Kidney tubule cell (primary cell): ENCODE measurements around the gene MACROH2A2.
"Not testable (repeated sequence)": the region's sequence is repeated elsewhere in the genome, so short reads cannot be mapped to it uniquely, and the experiment has no call there.

ENCODE experiments used
- DNase-seq: peaks from one replicate; pipeline ENCODE4 v3.0.0-alpha.2; 2018; ENCODE audit warnings: low spot score

MACROH2A2 gene

DNA sequence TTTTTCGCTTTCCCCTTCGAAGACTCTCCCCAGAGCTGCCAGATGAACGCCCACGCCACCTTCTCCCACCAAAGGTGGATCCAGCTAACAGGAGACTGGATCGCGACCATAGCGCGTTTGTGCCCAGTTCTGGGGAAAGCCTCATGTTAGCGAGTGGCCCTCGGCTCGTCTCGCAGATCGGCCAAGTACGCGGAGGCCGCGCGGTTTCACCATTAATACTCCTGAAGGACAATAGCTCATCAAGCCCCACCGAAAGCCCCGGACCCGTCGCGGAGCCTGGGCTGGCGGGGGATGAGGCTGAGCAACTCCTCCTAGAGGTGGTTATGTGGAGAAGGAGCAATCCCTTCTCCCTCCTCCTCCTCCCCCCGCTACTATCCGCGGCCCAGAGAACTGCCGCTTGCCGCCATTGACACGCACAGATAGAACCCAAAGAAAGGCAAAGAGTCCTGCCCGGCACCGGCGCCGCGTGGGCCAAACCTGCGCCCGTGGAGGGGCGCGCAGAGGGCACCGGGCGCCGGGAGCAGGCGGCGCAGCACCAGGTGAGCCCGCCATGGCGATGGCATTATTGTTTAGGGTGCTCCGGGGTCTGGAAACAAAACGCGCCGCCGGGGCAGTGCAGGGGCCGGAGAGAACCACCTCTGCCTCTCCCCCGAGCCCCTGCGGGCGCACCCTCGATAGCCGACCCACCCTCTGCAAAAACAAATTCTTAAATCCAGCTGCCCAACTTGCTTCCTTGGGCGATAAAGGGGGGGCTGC is at the start of gene MACROH2A2:
Gene MACROH2A2 (plus strand): TSS at position 385 of the 756 bp plus-strand sequence. CDS start 22,813 bp downstream, outside the sequence.
- DNase-seq, result peak; percentile 82

GRCh38 chr10:70007116-70007820 is 45.4 kb upstream of the MACROH2A2 start:
- no peak for DNase-seq

DNA sequence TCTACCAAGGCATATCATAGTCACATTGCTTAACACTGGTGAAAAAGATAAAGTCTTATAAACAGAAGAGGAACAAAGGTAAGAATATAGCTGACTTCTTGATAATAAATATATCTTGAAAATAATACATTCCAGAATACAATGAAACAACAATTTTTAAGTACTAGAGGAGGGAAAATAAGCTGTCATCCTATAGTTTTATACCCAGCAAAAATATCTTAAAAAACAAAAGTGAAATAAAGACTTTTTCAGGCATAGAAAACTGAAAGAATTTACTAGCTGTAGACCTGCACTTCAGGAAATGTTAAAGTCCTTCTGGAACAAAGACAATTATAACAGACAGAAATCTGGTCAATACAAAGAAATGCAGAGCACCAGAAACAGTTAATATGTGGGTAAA is 21.4 kb upstream of the MACROH2A2 start:
- DNase-seq, result no peak

DNA sequence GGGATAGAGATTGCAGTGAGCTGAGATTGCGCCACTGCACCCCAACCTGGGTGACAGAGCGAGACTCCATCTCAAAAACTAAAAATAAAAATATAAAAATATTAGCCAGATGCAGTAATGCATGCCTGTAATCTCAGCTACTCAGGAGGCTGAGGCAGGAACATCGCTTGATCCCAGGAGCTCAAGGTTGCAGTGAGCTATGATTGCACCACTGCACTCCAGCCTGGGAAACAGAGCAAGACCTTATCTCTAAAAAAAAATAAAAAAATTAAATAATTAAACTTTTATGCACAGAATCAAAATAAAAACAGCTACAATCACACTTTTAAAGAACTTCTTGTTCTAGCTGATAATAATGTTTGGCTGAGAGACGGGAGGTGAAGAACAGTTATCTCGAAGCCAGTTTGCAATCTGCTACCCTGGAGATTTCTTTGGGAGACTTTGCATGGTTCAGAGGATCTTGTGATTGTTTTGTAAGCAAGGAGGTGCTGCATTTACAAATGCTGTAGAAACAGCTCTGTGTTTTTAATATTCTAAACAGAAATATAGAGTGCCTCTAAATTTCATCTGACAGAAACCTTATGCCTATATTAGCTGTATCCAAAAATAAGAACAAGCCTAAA is 19.9 kb upstream of the MACROH2A2 start:
- DNase-seq, result no peak

DNA sequence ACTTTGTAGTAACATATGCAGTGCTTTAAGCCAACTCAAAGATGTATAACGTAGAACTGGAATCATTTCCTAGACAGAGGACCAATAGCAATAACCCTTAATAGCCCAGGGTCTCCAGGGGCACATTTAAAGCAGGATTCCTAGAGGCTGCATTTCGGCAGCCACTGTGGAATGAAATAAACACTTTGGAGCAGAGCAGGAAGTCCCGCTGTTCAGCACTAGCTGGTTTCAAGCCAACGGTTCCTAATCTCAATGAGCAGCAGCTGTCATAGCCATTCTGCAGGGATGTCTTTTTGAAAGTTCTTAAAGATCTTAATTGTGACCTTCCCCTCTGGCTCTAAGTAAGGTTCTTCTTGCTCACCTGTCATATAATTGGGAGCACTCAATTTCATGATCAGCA is 18.4 kb upstream of the MACROH2A2 start:
- DNase-seq, result no peak

DNA sequence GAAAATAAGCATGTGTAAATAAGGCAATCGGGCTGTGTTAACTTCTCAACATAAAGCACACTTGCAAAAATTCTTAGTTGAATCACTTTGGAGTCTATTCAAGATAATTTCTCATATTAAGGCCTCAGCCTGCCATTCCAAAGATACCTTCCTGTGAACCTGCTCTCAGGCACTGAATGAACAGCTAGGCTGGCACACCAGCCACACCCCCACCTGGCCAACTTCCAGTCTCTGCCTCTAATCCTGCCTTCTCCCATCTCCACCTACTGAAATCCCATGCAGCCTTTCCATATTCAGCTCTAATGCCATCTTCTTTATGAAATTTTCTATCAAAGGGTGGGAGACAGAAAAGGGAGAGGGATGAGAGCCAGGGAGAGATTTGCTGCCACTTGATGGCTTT is 17.1 kb upstream of the MACROH2A2 start:
- DNase-seq, result no peak

- DNase-seq, result no peak
Measured at GRCh38 chr10:70038923-70039322, 13.7 kb upstream of the MACROH2A2 start.

DNA sequence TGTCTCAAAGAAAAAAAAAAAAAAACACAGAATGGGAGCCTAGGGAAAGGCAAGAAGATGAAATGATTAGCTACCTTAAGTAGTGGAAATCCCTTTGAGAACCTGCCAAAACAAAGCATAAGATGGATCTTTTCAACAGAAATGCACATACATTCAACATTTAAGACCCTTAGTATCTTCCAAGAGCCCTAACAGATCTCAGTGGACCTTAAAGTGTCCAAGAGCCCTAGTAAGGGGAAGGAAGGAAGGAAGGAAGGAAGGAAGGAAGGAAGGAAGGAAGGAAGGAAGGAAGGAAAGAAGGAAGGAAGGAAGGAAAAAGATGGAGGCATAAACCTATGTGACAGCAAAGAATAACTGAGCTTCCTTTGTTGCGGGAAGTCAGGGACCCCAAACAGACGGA is 11.6 kb upstream of the MACROH2A2 start:
- DNase-seq, result no peak

DNA sequence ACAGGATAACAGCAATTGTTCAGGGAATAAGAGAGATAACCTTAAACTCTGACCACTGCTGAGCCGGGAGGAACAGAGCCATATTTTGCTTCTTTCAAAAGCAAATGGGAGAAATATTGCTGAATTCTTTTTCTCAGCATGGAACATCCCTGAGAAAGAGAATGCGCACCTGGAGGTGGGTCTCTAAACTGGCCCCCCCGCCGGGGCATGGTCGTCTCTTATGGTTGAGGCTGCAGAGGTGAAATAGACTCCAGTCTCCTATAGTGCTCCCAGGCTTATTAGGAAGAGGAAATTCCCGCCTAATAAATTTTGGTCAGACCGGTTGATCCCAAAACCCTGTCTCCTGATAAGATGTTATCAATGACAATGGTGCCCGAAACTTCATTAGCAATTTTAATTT is 10.9 kb upstream of the MACROH2A2 start:
- DNase-seq, result not testable (repeated sequence)

DNA sequence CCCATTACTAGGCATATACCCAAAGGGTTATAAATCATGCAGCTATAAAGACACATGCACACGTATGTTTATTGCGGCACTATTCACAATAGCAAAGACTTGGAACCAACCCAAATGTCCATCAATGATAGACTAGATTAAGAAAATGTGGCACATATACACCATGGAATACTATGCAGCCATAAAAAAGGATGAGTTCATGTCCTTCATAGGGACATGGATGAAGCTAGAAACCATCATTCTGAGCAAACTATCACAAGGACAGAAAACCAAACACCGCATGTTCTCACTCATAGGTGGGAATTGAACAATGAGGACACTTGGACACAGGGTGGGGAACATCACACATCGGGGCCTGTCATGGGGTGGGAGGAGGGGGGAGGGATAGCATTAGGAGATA is 5.6 kb upstream of the MACROH2A2 start:
- not testable (repeated sequence) for DNase-seq

GRCh38 chr10:70048030-70048723 is 4.5 kb upstream of the MACROH2A2 start:
- DNase-seq, result no peak

DNA sequence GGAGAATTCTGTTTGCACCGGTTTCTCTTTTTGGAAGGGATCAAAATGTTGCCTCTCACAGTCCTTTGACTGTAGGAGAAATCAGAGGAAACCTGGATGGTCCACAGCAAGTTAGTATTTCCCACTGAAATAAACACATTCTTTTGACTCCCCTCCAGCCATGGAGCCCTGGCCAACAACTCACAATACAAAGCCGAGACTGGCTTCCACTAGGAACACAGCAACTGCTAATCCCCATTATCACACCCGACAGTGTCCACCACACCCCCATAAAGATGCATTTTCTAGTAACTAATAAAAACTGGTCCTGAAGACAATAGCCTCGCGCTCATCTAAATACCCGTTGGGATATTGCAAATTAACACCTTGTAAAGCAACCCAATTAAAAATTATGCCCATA is 798 bp upstream of the MACROH2A2 start:
- no peak for DNase-seq

- DNase-seq, result peak; percentile 45
Measured at GRCh38 chr10:70053218-70053840, 683 bp downstream of the MACROH2A2 start.

DNA sequence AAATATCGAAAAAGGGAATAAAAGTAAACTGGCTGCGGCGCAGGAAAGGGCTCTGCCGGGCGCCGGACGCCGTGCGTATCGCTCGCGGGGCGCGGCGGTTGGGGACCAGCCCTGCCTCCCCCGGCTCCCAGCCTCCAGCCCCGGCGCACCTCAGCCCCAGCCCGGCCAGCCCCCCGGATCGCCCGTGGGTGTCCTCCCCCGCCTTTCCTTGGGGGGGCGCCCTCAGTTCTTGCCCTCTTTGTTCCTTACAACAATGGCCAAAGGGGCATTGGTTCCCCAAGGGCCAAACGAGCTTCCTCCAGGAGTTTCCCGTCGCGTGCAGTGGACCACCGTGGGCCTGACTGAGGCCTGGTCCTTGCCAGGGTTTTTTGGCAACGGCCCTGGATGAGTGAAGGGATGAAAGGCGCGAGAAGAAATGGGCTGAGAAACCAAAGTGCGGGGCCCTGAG is 1.2 kb downstream of the MACROH2A2 start:
- peak; percentile 61 for DNase-seq

- DNase-seq, result peak; percentile 14
Measured at GRCh38 chr10:70054902-70055301, 2.3 kb downstream of the MACROH2A2 start.

DNA sequence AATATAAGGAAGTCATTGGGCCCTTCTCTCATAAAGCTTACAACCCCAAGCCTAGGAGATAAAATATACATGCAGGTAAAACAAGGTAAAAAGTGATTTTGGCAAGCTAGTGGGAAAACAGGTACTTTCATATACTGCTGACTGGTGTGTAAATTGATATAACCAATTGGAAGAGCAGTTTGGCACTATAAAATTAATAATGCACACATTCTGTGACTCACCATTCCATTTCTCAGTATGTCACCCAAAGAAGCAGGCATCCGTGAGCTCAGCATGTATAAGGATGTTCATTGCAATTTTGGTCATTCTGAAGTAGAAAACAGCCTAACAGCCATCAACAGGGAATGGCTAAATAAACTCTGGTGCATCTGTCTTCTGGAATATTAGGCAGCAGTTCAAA is 2.9 kb downstream of the MACROH2A2 start:
- DNase-seq, result peak; percentile 45

GRCh38 chr10:70057306-70057705 is 4.7 kb downstream of the MACROH2A2 start:
- no peak for DNase-seq

GRCh38 chr10:70060389-70060788 is 7.7 kb downstream of the MACROH2A2 start:
- no peak for DNase-seq

DNA sequence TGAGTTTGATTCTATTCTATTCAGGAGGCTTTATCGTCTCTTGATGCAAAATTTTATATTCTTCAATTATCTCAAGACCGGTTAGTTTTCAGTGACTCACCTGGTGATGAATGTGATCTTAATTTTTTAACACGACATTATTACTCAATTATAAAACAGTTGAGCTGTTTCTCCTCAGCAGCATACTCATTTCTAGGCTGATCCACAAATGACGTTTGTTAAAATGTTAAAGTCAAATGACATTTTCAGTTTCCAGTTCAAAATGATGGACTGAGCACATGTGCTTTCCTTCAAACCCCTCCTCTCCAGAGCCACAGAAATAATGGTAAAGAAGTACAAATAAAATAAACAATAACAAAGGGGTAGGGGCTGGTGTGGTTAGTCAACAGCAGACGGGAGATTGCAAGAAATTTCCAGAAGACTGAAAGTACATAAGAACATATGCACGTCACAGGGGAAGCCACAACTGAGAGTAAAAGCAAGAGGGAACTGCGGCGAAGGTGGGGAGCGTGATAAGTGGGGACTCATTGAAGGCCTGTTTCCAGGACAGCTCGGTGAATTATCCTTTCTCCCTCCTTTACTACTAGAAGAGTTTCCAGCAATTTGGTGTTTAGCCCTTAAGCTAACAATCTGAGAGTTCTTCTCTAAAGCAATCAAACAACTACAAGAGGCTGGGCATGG is 10.9 kb downstream of the MACROH2A2 start:
- no peak for DNase-seq

GRCh38 chr10:70064486-70064885 is 11.8 kb downstream of the MACROH2A2 start:
- DNase-seq, result peak; percentile 29

- no peak for DNase-seq
Measured at GRCh38 chr10:70066190-70066589, 13.5 kb downstream of the MACROH2A2 start.
